Memory B cell (primary cell): ENCODE results near the gene PARL.

Source experiments
- ATAC-seq: fragments of 150-1000 bp; cut with Tn5 transposase; 2 replicates; pipeline ENCODE4 v1.10.0; 2021; ENCODE audit warnings: low read depth, mild to moderate bottlenecking, moderate library complexity
- DNase-seq, 2 donors: peaks; one replicate each; pipeline ENCODE4 v3.0.0; 2022; ENCODE audit warnings: low spot score in 2 of 2
- H3K27ac Mint-ChIP-seq: one replicate; pipeline ENCODE4 v1.8.0; 2022; ENCODE audit warnings: mild to moderate bottlenecking, moderate library complexity, mixed read lengths
- H3K27me3 Mint-ChIP-seq: one replicate; pipeline ENCODE4 v1.8.0; 2022; ENCODE audit warnings: mixed read lengths
- H3K36me3 Mint-ChIP-seq: one replicate; pipeline ENCODE4 v1.8.0; 2022; ENCODE audit warnings: mild to moderate bottlenecking, mixed read lengths
- H3K4me1 Mint-ChIP-seq: one replicate; pipeline ENCODE4 v1.8.0; 2022; ENCODE audit warnings: mixed read lengths
- H3K4me3 Mint-ChIP-seq: one replicate; pipeline ENCODE4 v1.8.0; 2022; ENCODE audit warnings: mild to moderate bottlenecking, moderate library complexity, mixed read lengths
- H3K9me3 Mint-ChIP-seq: one replicate; pipeline ENCODE4 v1.8.0; 2022; ENCODE audit warnings: mixed read lengths

Gene PARL

DNA sequence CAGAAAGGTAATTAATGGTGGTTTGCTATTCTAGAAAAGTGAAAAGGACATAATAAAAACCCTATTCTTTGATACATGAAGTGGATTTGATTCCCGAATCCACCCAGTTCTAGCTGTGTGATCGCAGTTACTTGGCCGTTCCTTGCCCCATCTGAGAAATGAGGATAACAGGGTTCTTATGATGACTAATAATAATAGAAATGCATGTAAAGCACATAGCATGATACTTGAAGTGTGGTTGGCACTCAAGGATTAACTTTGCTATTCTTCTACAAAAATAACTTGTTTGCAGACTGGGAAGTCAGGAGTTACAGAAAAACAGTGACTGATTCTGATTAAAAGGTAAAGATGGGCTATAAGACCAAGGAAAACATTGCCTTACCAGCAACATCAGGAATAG, 26.8 kb downstream of the PARL start:
- Mint-ChIP-seq H3K27me3 (no peaks in the 10 kb centered on the region), H3K36me3 (peaks cover 38% of the 10 kb centered on the region), H3K27ac (no peak overlapping the region), H3K4me1 (no peaks in the 10 kb centered on the region), H3K4me3 (no peak overlapping the region), H3K9me3 (no peaks in the 10 kb centered on the region)
- ATAC-seq (no peak), DNase-seq (no peak)

DNA sequence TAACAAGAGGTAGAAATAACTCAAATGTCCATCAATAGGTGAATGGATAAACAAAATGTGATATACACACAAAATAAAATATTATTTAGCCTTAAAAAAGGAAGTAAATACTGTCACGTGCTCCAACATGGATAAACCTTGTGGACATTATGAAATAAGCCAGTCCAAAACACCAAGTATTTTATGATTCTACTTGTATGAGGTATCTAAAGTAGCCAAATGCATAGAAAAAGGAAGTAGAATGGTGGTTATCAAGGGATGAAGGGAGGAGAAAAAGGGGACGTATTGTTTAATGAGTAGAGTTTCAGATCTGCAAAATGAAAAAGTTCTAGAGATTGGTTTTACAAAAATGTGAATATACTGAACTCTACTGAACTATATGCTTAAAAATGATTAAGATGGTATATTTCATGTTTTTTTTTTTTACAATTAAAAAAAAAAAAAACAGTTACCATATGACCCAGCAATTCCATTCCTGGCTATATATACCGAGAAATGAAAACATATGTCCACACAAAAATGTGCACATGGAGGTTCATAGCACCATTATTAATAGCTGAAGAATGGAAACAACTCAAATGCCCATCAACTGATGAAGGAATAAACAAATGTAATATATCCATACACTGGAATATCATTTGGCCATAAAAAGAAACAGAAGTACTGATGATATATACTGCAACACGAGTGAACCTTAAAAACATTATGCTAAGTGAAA, 30.2 kb downstream of the PARL start:
- no peaks in the 10 kb centered on the region for H3K4me1 Mint-ChIP-seq
- no peak overlapping the region for H3K4me3 Mint-ChIP-seq
- ATAC-seq (no peak), DNase-seq (no peak)
- H3K36me3 Mint-ChIP-seq = peaks cover 31% of the 10 kb centered on the region
- H3K27me3 Mint-ChIP-seq = no peaks in the 10 kb centered on the region
- no peaks in the 10 kb centered on the region for H3K9me3 Mint-ChIP-seq
- no peak overlapping the region for H3K27ac Mint-ChIP-seq

DNA sequence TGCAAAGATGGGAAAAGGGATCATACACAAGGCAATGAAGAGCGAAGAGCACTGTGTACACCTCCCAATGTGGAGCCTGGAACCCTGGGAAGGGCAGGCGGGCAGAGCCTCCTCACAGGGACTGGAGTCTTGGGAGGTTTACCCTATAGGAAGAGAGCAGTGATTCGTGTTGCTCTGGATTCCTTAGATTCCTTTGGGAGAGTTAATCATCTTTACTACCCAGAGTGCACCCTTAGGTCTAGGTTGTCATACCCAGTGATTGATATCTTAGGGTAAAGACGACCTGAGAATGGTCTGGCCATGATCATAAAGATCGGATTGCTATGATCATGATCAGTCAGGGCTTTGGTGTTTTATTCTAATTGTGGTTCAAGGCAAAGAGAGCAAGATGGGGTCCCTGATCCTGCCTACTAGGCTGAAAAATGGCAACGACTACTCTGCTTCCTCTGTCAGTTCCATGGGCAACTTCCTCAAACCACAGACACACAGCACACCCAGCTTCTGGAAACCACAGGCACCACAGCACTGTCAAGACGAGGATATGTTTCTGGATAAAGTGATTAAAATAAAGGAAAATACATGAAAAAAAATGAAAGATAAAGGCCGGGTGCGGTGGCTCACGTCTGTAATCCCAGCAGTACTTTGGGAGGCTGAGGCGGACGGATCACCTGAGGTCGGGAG, 38.9 kb downstream of the PARL start:
- H3K27ac Mint-ChIP-seq = no peak overlapping the region
- no peaks in the 10 kb centered on the region for H3K4me1 Mint-ChIP-seq
- no peak overlapping the region for H3K4me3 Mint-ChIP-seq
- H3K36me3 Mint-ChIP-seq = peaks cover 36% of the 10 kb centered on the region
- DNase-seq = no peak
- ATAC-seq = no peak
- no peaks in the 10 kb centered on the region for H3K27me3 Mint-ChIP-seq
- H3K9me3 Mint-ChIP-seq = no peaks in the 10 kb centered on the region

DNA sequence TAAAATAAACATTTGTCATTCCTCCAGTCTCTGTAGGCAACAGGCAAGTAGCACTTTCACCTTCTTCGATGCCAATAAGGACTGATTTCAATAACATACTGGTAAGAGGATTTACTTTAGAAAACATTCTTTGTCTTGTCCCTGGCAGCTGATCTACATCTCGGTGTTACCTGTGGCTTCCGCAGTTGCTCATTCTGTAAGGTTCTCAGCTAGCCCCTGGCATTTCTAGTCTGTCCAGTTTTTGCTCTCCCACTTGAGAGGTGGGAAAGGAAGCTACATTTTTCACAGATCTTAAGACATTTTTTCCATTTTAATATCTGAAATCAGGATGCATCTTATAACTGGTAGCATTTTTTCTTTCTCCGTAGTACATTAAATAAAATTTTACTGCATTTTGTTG, 39.6 kb downstream of the PARL start:
- H3K9me3 Mint-ChIP-seq = no peaks in the 10 kb centered on the region
- peaks cover 33% of the 10 kb centered on the region for H3K36me3 Mint-ChIP-seq
- H3K4me3 Mint-ChIP-seq = no peak overlapping the region
- DNase-seq (no peak), ATAC-seq (no peak)
- H3K4me1 Mint-ChIP-seq = no peaks in the 10 kb centered on the region
- H3K27ac Mint-ChIP-seq = peak overlapping the region; percentile 35
- H3K27me3 Mint-ChIP-seq = no peaks in the 10 kb centered on the region

DNA sequence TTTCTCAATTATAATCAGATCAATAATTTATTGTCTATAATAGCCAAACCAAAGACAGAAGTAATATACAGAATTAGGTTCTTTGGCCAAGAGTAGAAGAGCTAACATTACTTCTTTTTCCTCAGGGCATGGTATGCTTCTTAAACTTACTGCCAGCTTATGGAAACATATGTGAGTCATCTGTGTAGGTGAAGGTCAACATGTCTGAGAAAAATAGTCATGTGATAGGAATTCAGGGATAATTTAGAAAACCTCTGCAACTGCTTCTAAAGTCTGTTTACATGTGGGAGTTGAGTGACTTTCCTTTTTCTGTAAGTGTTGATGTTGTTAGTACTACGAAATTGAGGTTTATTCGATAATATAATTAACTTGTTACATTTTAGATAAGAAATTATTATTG, 40.1 kb downstream of the PARL start:
- no peak overlapping the region for H3K4me3 Mint-ChIP-seq
- H3K27ac Mint-ChIP-seq = no peak overlapping the region
- no peaks in the 10 kb centered on the region for H3K27me3 Mint-ChIP-seq
- no peaks in the 10 kb centered on the region for H3K4me1 Mint-ChIP-seq
- H3K9me3 Mint-ChIP-seq = no peaks in the 10 kb centered on the region
- DNase-seq (no peak), ATAC-seq (no peak)
- peaks cover 34% of the 10 kb centered on the region for H3K36me3 Mint-ChIP-seq

DNA sequence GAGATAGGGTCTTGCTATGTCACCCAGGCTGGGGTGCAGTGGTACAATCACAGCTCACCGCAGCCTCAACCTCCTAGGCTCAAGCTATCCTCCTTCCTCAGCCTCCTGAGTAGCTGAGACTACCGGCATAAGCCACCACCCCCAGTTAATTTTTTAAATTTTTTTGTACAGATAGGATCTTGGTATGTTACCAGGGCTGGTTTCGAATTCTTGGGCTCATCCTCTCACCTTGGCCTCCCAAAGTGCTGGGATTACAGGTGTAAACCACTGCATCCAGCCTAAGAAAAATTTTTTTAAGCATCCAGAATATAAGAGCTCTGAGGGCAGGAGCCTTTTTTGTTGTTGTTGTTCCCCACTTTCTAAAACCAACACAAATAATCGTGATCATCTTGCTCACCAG, 44.9 kb downstream of the PARL start:
- DNase-seq (no peak), ATAC-seq (no peak)
- no peaks in the 10 kb centered on the region for H3K9me3 Mint-ChIP-seq
- no peak overlapping the region for H3K4me3 Mint-ChIP-seq
- H3K27ac Mint-ChIP-seq = no peak overlapping the region
- H3K27me3 Mint-ChIP-seq = no peaks in the 10 kb centered on the region
- H3K36me3 Mint-ChIP-seq = peaks cover 28% of the 10 kb centered on the region
- H3K4me1 Mint-ChIP-seq = no peaks in the 10 kb centered on the region

DNA sequence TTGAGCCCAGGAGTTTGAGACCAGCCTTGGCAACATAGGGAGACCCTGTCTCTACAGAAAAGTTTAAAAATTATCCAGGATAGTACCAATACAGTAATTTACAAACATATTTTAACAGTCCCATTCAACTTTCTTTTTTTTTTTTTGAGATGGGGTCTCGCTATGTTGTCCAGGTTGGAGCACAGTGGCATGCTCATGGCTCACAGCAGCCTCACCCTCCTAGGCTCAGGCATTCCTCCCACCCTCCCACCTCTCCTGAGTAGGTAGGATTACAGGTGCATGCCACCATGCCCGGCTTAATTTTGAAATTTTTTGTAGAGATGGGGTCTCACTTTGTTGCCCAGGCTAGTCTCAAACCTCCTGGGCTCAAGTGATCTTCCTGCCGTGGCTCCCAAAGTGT, 46.8 kb downstream of the PARL start:
- Mint-ChIP-seq H3K27me3 (no peaks in the 10 kb centered on the region), H3K9me3 (no peaks in the 10 kb centered on the region), H3K36me3 (peaks cover 27% of the 10 kb centered on the region), H3K4me1 (no peaks in the 10 kb centered on the region), H3K27ac (no peak overlapping the region), H3K4me3 (no peak overlapping the region)
- DNase-seq (no peak), ATAC-seq (no peak)

DNA sequence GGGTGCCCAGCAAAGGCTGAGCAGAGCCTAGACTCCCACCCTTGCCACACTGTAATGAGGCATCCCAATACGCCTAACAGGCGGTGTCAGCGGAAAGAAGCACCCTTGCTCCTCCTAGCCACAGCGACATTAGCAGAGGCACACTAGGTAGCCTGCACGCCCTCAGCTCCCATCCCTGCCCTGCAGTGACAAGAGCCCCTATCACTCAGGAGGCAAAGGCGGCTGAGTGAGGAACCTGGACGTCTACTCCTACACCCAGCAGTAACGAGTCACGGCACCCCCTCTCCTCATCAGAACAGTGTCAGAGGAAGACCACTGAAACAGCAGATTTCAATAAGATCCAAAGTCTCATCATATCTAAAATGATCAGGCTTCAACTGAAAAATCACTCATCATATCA, 47.3 kb downstream of the PARL start:
- no peak for DNase-seq
- no peak for ATAC-seq
- no peak overlapping the region for H3K4me3 Mint-ChIP-seq
- peaks cover 30% of the 10 kb centered on the region for H3K36me3 Mint-ChIP-seq
- no peaks in the 10 kb centered on the region for H3K4me1 Mint-ChIP-seq
- H3K9me3 Mint-ChIP-seq = no peaks in the 10 kb centered on the region
- H3K27ac Mint-ChIP-seq = no peak overlapping the region
- no peaks in the 10 kb centered on the region for H3K27me3 Mint-ChIP-seq

DNA sequence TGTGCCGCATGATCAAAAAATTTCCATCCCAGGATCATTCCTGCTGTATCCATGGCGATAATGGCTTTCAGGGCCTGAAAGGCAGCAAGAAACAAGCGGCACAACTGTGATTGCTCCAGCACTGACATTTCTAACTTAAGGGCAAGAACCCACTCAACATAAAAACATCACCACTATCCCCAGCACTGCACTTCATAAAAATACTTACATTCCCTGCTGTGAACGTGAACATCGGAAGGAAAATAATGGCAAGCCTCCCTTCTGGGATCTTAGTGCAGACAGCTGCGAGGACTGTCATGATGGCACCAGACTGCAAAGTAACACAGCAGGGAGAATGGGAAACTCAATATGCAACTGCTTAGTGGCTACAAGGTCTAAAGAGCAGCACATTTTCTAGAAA, 51.2 kb downstream of the PARL start:
- Mint-ChIP-seq H3K27me3 (no peaks in the 10 kb centered on the region), H3K27ac (no peak overlapping the region), H3K4me1 (no peaks in the 10 kb centered on the region), H3K36me3 (peaks cover 16% of the 10 kb centered on the region), H3K9me3 (no peaks in the 10 kb centered on the region), H3K4me3 (no peak overlapping the region)
- no peak for ATAC-seq
- DNase-seq = no peak

DNA sequence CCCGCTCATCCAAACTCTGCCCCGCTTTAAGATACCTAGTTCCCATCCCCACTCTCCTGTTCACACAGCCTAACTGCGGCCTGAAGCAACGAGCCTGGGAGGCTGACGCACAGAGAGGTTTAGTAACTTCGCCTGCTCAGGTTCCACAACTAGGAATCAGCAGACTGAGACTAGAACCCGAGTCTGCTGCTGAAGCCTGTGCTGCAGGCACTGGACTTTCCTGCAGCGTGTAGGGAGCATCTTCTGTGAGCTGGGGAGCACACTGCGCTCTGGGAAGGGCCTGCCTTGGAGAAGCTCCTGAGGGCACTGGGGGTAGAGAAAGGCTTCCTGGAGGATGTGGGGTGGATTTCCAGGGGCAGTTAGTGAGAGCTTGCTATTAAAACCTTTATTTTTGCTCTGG, 54.5 kb downstream of the PARL start:
- no peaks in the 10 kb centered on the region for H3K4me1 Mint-ChIP-seq
- ATAC-seq = no peak
- DNase-seq = no peak
- no peaks in the 10 kb centered on the region for H3K27me3 Mint-ChIP-seq
- H3K36me3 Mint-ChIP-seq = peaks cover 10% of the 10 kb centered on the region
- no peaks in the 10 kb centered on the region for H3K9me3 Mint-ChIP-seq
- no peak overlapping the region for H3K27ac Mint-ChIP-seq
- no peak overlapping the region for H3K4me3 Mint-ChIP-seq

DNA sequence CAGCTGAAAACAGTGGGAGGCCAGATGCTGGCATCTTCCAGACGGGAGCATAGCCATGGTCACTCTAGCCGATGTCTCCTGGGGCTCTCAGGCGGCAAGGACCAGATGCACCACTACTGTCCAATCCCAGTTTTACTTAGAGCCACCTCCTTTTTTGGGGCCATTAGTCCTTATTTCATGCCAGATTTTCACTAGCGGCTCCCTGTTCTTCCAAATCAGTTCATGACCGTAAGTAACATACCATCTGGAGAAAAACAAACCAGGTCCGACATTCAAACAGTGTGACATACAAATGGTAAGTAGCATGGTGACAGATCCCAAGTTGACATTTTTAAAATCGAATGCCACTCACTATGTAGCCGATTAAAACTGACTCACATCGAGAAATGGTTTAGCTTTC, 55.2 kb downstream of the PARL start:
- Mint-ChIP-seq H3K9me3 (no peaks in the 10 kb centered on the region), H3K27ac (no peak overlapping the region), H3K4me1 (no peaks in the 10 kb centered on the region), H3K4me3 (no peak overlapping the region), H3K27me3 (no peaks in the 10 kb centered on the region), H3K36me3 (peaks cover 10% of the 10 kb centered on the region)
- ATAC-seq (no peak), DNase-seq (no peak)

DNA sequence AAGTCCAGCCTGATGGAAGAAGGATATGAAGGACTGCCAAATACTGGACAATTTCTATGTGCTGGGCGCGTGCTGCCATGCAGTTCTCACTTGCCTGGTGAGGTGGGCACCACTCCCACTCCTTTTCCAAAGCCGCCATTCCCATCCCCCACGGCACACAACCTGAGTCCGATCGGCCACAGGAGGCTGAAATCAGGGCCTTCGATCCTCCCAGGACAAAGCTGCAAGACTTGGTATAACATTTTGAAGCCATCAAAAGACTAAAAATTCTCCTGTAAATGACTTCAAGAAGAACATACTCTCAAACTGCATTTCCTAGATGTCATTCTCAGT, 56.2 kb downstream of the PARL start:
- Mint-ChIP-seq H3K27me3 (no peaks in the 10 kb centered on the region), H3K4me3 (no peak overlapping the region), H3K27ac (no peak overlapping the region), H3K36me3 (peaks cover 8% of the 10 kb centered on the region), H3K4me1 (peaks cover 7% of the 10 kb centered on the region), H3K9me3 (no peaks in the 10 kb centered on the region)
- ATAC-seq (no peak), DNase-seq (no peak)

DNA sequence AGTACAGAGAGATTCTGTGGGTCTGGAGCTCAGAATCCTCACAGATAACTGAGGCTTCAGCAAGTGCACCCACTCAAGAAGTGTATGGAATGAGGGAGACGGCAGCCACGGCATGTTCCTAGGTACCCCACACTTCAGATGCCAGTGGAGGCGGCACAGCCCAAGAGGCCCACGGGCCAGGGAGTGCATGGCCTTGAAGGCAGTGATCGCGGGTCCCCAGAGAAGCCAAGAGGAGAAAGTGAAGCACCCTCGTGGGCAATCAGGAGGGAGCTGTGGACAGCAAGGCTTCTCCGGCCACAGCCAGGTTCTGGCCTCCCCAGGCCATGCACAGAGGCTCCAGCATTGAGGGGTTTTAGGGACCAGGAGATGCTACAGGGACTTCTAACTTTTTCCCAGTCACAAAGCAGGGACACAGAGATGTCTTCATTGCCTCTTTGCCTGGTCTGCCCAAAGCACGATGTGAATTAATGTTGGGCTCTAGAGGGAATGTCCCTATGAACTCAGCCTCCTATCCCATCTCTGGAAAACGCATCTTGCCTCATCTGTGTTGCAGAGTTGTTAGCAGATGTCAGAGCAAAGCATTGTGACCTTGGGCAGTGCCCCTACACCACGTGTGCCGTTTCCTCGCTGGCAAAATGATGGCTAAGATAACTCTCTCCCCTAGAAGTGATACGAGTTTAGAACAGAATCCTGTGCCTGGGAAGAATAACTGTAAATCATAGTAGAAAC, 56.7 kb downstream of the PARL start:
- Mint-ChIP-seq H3K4me1 (peaks cover 7% of the 10 kb centered on the region), H3K27me3 (no peaks in the 10 kb centered on the region), H3K4me3 (no peak overlapping the region), H3K9me3 (no peaks in the 10 kb centered on the region), H3K27ac (no peak overlapping the region), H3K36me3 (peaks cover 8% of the 10 kb centered on the region)
- ATAC-seq (no peak), DNase-seq (no peak)

DNA sequence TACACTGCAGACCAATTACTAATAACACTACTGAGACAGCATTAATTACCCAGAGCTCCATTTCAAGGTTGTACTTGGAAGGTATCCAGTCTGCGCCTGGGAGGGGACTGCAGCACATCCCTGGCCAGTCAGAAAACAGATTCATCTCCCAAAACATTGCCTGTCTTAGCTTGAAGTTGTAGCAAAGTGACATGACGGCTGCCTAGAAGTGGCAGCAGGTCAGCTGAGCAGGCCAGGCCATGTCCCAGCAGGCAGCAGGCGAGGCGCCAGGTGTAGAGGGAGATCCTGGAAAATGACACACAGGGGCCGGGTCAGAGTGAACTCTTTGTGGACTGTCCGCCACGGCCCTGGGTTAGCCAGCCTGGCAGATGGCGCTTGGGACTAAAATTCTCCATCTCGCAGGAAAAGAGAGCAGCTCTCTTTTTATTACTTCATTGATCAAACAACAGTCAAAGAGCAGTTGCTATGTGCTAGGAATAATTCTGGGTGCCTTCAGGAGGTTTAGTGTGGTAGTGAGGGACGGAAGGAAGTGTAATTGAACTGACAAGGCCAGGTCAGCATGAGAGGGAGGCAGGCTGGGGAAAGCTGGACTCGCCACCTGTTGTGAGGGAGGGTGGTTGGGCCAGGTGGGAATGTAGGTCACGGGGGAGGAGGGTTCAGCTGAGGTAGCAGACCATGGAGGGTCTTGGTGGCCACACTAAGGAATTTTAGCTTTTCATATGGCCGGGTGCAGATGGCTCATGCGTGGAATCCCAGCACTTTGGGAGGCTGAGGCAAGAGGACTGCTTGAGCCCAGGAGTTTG, 58.0 kb downstream of the PARL start:
- Mint-ChIP-seq H3K27me3 (no peaks in the 10 kb centered on the region), H3K27ac (no peak overlapping the region), H3K9me3 (no peaks in the 10 kb centered on the region), H3K4me3 (peak overlapping the region; percentile 61), H3K36me3 (peaks cover 7% of the 10 kb centered on the region), H3K4me1 (peaks cover 7% of the 10 kb centered on the region)
- DNase-seq (no peak), ATAC-seq (no peak)
